ENCODE results near the gene ZFAND3.

Gene ZFAND3

DNA sequence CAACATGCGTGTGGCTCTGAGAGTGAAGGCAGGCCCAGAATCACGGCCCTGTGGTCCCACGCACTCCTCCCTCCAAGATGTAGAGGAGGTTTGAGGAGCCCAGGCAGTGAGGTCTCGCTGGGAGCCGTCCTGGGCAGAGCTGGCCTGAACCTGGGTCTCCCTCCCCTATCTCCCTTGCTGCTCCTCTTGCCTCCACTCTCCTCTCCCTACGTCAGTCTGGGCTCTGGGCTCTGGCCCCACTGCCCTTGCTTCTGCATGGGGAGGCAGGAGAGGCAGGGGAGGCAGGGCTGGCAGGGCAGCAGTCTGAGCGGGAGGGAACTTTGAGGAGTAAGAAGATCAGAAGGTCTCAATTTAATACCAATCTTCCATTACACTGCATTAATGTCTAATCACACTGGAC, 375.1 kb downstream of the ZFAND3 start:
- H3K4me3 ChIP-seq (ENCODE audit: low read length): no peak overlapping the region
- DNase-seq (ENCODE audit: low read depth): no peak
- TF ChIP-seq, protein P1, sequence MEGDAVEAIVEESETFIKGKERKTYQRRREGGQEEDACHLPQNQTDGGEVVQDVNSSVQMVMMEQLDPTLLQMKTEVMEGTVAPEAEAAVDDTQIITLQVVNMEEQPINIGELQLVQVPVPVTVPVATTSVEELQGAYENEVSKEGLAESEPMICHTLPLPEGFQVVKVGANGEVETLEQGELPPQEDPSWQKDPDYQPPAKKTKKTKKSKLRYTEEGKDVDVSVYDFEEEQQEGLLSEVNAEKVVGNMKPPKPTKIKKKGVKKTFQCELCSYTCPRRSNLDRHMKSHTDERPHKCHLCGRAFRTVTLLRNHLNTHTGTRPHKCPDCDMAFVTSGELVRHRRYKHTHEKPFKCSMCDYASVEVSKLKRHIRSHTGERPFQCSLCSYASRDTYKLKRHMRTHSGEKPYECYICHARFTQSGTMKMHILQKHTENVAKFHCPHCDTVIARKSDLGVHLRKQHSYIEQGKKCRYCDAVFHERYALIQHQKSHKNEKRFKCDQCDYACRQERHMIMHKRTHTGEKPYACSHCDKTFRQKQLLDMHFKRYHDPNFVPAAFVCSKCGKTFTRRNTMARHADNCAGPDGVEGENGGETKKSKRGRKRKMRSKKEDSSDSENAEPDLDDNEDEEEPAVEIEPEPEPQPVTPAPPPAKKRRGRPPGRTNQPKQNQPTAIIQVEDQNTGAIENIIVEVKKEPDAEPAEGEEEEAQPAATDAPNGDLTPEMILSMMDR (conservative IDR thresholded peaks at IDR 0.05; ENCODE audit: low read depth, low read length): no peak

DNA sequence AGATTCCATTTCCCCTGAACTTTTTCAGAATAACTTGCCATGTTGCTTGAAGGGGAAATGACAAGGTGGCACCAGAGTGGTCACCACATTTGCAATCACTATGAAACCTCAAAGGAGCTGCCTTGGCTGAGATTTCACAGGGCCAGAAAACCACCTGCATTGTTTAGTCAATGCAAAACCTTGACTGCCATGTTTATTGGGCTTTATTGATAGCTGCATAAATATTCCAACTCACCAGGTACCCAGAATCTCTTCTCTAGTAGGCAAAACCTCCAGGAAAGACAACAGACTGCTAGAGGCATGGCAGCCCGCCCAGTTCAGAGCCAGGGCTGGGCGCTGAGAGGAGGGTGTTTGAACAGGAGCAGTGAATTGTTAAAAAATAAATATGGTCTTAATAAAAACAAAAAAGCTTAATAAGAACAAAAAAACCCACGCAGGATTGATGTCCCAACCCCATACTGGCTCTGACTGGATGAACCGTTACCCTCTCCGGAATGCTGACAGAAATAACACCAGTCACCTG, 375.6 kb downstream of the ZFAND3 start:
- no peak for DNase-seq (ENCODE audit: low read depth)
- no peak overlapping the region for H3K4me3 ChIP-seq (ENCODE audit: low read length)
- TF ChIP-seq, protein P1 (conservative IDR thresholded peaks at IDR 0.05; ENCODE audit: low read depth, low read length): no peak

DNA sequence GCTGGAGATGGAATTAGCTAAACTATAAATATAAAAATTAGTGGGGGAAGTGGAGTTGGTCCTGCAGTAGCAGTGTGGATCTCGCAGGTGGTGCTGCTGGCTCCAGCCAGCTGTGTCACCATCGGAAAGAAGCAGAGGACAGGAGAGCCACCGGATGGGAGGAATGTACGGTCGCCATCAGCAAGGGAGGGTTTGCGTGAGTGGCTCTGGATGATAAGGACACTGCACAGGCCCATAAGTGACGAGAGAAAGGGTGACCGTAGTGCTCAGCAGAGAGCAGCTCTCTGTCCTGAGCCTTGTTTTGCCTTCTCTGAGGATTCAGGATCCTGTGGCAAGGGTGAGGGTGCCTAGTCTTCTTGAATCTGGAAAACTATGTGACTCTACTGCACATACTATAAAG, 378.7 kb downstream of the ZFAND3 start:
- no peak for DNase-seq (ENCODE audit: low read depth)
- TF ChIP-seq, protein P1 (conservative IDR thresholded peaks at IDR 0.05; ENCODE audit: low read depth, low read length): no peak
- no peak overlapping the region for H3K4me3 ChIP-seq (ENCODE audit: low read length)

Data from retinal pigment epithelial cell (primary cell).